Memory B cell (primary cell): ENCODE measurements around the gene BRINP3.

ENCODE experiments used
- ATAC-seq: fragments of 150-1000 bp; cut with Tn5 transposase; 2 replicates; pipeline ENCODE4 v1.10.0; 2021; ENCODE audit warnings: low read depth, mild to moderate bottlenecking, moderate library complexity
- DNase-seq, 2 donors: peaks; one replicate each; pipeline ENCODE4 v3.0.0; 2022; ENCODE audit warnings: low spot score in 2 of 2
- H3K27ac Mint-ChIP-seq: one replicate; pipeline ENCODE4 v1.8.0; 2022; ENCODE audit warnings: mild to moderate bottlenecking, moderate library complexity, mixed read lengths
- H3K27me3 Mint-ChIP-seq: one replicate; pipeline ENCODE4 v1.8.0; 2022; ENCODE audit warnings: mixed read lengths
- H3K36me3 Mint-ChIP-seq: one replicate; pipeline ENCODE4 v1.8.0; 2022; ENCODE audit warnings: mild to moderate bottlenecking, mixed read lengths
- H3K4me1 Mint-ChIP-seq: one replicate; pipeline ENCODE4 v1.8.0; 2022; ENCODE audit warnings: mixed read lengths
- H3K4me3 Mint-ChIP-seq: one replicate; pipeline ENCODE4 v1.8.0; 2022; ENCODE audit warnings: mild to moderate bottlenecking, moderate library complexity, mixed read lengths
- H3K9me3 Mint-ChIP-seq: one replicate; pipeline ENCODE4 v1.8.0; 2022; ENCODE audit warnings: mixed read lengths

BRINP3 gene

DNA sequence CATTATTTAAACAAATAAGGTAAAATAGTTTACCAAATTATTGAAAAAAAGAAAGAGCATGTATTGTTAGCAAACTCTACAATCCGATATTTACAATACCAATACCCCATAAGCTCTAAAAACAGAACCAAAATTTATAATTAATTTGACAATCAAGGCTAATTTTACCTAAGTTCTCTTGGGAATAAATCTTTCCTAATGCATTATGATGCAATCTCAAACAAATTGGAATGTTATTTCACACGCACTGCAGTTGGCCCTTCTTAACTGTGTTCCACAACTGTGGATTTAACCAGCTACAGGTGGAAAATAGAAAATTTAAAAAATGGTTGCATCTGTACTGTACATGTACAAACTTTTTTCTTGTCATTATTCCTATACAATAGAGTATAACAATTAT is 300.1 kb downstream of the BRINP3 start:
- no peaks in the 10 kb centered on the region for H3K4me1 Mint-ChIP-seq
- H3K9me3 Mint-ChIP-seq = peaks cover 2% of the 10 kb centered on the region
- DNase-seq = no peak
- no peak overlapping the region for H3K27ac Mint-ChIP-seq
- H3K4me3 Mint-ChIP-seq = no peak overlapping the region
- H3K36me3 Mint-ChIP-seq = no peaks in the 10 kb centered on the region
- H3K27me3 Mint-ChIP-seq = no peaks in the 10 kb centered on the region
- no peak for ATAC-seq

- no peak overlapping the region for H3K27ac Mint-ChIP-seq
- peaks cover 2% of the 10 kb centered on the region for H3K9me3 Mint-ChIP-seq
- no peak for DNase-seq
- no peaks in the 10 kb centered on the region for H3K27me3 Mint-ChIP-seq
- ATAC-seq = no peak
- no peak overlapping the region for H3K4me3 Mint-ChIP-seq
- no peaks in the 10 kb centered on the region for H3K36me3 Mint-ChIP-seq
- no peaks in the 10 kb centered on the region for H3K4me1 Mint-ChIP-seq
These were observed 300.9 kb downstream of the BRINP3 start for GRCh38 chr1:190176776-190177175.

GRCh38 chr1:190175320-190175719 is 302.3 kb downstream of the BRINP3 start:
- Mint-ChIP-seq H3K27me3 (no peaks in the 10 kb centered on the region), H3K27ac (no peak overlapping the region), H3K36me3 (no peaks in the 10 kb centered on the region), H3K4me1 (no peaks in the 10 kb centered on the region), H3K4me3 (no peak overlapping the region), H3K9me3 (peaks cover 2% of the 10 kb centered on the region)
- DNase-seq = no peak
- no peak for ATAC-seq

DNA sequence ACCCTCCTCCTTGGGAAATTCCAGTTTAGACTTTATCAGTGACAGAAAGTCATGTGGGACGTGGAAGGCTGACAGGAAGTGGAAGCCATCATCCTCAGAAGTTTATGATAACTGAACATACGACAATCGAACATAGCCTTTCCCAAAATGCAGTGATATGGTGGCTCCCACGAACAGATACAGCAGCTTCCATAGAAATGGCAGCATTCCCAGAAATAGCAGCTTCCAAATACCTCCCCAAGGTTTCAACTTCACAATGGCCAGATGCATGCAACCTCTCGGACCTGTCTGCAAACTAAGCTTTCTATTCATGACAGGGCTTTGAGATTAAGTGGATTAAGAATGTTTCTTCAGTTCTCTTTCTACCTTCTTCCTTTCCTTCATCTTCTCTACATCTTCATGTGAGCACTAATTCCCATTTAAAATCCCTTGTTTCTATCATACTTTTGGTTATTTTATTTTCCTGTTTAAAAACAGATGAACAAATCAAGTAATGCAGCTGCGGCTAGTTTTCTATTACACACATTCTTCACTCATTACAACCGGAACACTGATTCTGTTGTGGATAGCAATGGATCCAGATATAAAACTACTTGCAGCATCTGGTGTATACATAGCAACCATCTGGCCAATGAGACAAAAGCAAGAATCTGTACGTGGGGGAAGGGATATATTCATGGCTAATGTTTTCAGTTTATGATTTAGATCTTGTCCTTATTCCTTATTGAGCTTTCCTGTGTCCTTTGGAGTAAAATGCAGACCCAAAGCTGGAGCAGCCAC is 304.8 kb downstream of the BRINP3 start:
- Mint-ChIP-seq H3K36me3 (no peaks in the 10 kb centered on the region), H3K27me3 (no peaks in the 10 kb centered on the region), H3K4me1 (no peaks in the 10 kb centered on the region), H3K9me3 (no peaks in the 10 kb centered on the region), H3K4me3 (no peak overlapping the region), H3K27ac (no peak overlapping the region)
- no peak for DNase-seq
- ATAC-seq = no peak

- no peak for DNase-seq
- no peaks in the 10 kb centered on the region for H3K9me3 Mint-ChIP-seq
- H3K27me3 Mint-ChIP-seq = no peaks in the 10 kb centered on the region
- no peak overlapping the region for H3K27ac Mint-ChIP-seq
- no peaks in the 10 kb centered on the region for H3K4me1 Mint-ChIP-seq
- no peak overlapping the region for H3K4me3 Mint-ChIP-seq
- H3K36me3 Mint-ChIP-seq = no peaks in the 10 kb centered on the region
- no peak for ATAC-seq
These were observed 307.3 kb downstream of the BRINP3 start for GRCh38 chr1:190170321-190170720.

DNA sequence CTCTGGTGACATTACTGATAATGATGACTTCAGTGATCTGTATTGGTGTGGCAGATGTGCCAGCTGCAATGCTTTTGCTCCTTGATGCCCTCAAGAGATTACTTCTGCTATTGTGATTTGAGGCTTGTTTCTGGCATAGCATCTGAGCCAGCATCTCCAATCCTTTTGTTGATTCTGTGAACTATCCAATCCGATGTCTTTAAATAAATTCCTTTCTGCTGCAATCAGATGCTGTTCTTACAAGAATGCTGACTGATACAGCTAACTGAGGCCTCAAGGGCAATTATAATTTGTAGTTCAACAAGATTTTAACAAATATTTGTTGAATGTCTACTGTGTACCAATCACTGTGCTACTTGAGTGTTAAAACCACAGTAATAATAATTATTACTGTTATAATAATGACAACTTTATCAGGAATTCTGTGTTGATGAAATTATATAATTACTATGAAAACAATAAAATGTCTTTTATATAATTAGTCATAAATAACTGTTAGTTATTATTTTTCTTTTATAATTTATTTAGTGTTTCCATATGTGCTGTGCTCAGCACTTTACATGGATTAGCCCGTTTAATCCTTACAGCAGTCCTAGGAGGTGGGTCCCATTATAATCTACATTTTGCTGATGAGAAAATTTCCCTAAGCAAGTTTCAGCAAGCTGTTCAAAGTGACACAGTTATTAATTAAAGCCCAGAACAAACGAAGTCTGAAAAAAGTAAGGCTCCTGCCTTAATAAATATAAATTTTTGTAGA is 308.2 kb downstream of the BRINP3 start:
- Mint-ChIP-seq H3K36me3 (no peaks in the 10 kb centered on the region), H3K4me3 (no peak overlapping the region), H3K27ac (no peak overlapping the region), H3K9me3 (no peaks in the 10 kb centered on the region), H3K4me1 (no peaks in the 10 kb centered on the region), H3K27me3 (no peaks in the 10 kb centered on the region)
- DNase-seq (no peak), ATAC-seq (no peak)

DNA sequence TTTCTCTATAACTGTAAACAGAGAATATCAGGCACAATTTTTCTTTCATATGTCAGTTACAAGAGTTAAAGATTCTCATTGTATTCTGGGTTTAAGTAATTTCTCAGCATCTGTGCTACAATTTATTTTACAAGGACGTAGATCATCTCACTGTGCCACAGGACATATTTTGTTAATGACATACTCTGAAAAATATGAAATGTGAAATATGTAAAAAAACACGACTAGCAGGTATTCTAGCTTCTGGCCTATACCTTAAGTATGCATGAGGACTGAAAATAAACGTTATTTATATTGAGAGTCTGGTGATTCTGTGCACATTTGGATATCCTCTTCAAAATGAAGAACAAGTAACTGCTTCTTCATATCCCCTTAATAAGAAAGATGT is 308.8 kb downstream of the BRINP3 start:
- H3K27ac Mint-ChIP-seq = no peak overlapping the region
- DNase-seq = no peak
- H3K36me3 Mint-ChIP-seq = no peaks in the 10 kb centered on the region
- no peak for ATAC-seq
- H3K27me3 Mint-ChIP-seq = no peaks in the 10 kb centered on the region
- no peak overlapping the region for H3K4me3 Mint-ChIP-seq
- no peaks in the 10 kb centered on the region for H3K4me1 Mint-ChIP-seq
- no peaks in the 10 kb centered on the region for H3K9me3 Mint-ChIP-seq

- DNase-seq = no peak
- H3K36me3 Mint-ChIP-seq = no peaks in the 10 kb centered on the region
- H3K27me3 Mint-ChIP-seq = no peaks in the 10 kb centered on the region
- H3K27ac Mint-ChIP-seq = no peak overlapping the region
- no peak for ATAC-seq
- no peak overlapping the region for H3K4me3 Mint-ChIP-seq
- no peaks in the 10 kb centered on the region for H3K4me1 Mint-ChIP-seq
- no peaks in the 10 kb centered on the region for H3K9me3 Mint-ChIP-seq
These were observed 309.4 kb downstream of the BRINP3 start for GRCh38 chr1:190168116-190168892.

- no peak for ATAC-seq
- no peak overlapping the region for H3K27ac Mint-ChIP-seq
- no peaks in the 10 kb centered on the region for H3K27me3 Mint-ChIP-seq
- H3K4me1 Mint-ChIP-seq = no peaks in the 10 kb centered on the region
- DNase-seq = no peak
- H3K36me3 Mint-ChIP-seq = no peaks in the 10 kb centered on the region
- no peak overlapping the region for H3K4me3 Mint-ChIP-seq
- peaks cover 3% of the 10 kb centered on the region for H3K9me3 Mint-ChIP-seq
These were observed 318.5 kb downstream of the BRINP3 start for GRCh38 chr1:190159146-190159545.

DNA sequence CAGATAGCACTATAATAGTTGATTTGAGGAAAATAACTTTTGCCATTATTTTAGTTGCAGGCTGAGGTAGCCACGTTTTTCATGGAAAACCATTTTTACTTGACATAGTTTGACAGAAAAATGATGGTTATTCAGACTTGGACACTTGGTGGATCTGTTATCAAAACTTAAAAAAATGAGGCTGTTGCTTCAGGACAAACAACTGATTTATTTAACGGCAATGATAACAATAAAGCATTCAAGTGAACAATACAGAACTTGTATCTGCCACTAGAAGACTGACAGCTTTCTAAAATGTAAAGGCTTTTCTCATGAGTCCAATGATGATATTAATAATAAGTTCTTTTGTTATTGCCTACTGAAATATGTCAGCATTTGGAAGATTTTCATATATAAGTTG is 322.9 kb downstream of the BRINP3 start:
- no peak for ATAC-seq
- no peak for DNase-seq
- Mint-ChIP-seq H3K4me3 (no peak overlapping the region), H3K27me3 (no peaks in the 10 kb centered on the region), H3K4me1 (no peaks in the 10 kb centered on the region), H3K36me3 (no peaks in the 10 kb centered on the region), H3K9me3 (peaks cover 4% of the 10 kb centered on the region), H3K27ac (no peak overlapping the region)

DNA sequence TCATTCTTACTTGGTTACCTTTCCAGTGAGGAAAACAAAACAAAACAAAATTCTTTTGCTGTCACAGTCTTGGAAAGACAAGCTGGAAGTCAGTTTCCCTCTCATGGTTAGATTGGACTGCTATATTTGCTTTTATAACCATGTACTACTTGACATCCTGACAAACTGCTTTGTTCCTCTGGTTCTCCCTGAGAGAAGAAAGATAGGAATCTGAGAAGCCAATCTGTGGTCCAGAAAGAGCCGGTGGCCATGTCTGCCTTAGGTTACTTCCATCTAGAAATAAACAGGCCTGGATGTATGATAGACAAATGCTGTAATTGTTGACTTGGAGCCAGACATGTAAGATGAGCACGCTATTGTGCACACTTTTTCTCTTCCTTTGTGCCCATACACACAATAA is 330.0 kb downstream of the BRINP3 start:
- Mint-ChIP-seq H3K4me1 (no peaks in the 10 kb centered on the region), H3K4me3 (no peak overlapping the region), H3K36me3 (no peaks in the 10 kb centered on the region), H3K9me3 (peaks cover 1% of the 10 kb centered on the region), H3K27ac (no peak overlapping the region), H3K27me3 (no peaks in the 10 kb centered on the region)
- no peak for DNase-seq
- ATAC-seq = no peak

DNA sequence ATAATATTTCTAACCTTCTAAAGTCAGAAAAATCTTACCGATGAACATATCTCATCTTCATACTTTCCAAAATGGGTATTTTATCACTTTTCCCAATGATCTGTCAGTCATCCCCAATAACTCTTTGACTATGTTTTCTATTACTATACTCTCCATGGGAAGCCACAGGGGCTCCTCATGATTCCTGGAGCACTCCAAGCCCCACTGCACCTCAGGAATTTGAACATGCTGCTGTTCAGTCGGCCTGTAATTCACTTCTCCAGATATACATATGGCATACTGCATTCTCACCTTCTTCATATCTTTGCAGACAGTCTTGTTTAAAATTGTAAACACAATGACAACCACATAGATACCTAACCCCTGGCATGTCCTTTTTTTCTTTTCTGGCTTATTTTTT is 333.0 kb downstream of the BRINP3 start:
- no peaks in the 10 kb centered on the region for H3K9me3 Mint-ChIP-seq
- H3K27ac Mint-ChIP-seq = no peak overlapping the region
- no peaks in the 10 kb centered on the region for H3K27me3 Mint-ChIP-seq
- H3K36me3 Mint-ChIP-seq = no peaks in the 10 kb centered on the region
- H3K4me3 Mint-ChIP-seq = no peak overlapping the region
- ATAC-seq (no peak), DNase-seq (no peak)
- H3K4me1 Mint-ChIP-seq = no peaks in the 10 kb centered on the region

- ATAC-seq (no peak), DNase-seq (no peak)
- Mint-ChIP-seq H3K9me3 (peaks cover 3% of the 10 kb centered on the region), H3K27ac (no peak overlapping the region), H3K4me3 (no peak overlapping the region), H3K4me1 (no peaks in the 10 kb centered on the region), H3K36me3 (no peaks in the 10 kb centered on the region), H3K27me3 (no peaks in the 10 kb centered on the region)
These were observed 337.0 kb downstream of the BRINP3 start for GRCh38 chr1:190140644-190141043.

DNA sequence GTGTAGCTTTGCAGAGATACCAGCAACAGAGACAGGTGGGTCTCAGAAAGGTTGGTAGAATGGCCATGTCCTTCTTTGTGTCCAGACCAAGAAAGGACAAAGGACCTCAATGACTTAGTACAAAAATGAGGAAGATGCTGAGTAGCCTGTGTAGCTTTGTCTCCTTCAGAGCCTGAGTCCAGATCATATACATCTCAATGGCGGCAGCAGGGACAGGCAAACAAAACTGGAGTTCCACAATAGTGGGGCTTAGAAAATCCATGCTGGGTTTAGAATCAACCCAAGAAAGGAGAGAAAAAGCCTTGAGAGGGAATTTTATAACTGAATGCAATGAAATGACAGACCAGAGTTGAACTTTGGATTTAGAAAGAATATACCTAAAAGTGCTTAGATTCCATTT is 339.0 kb downstream of the BRINP3 start:
- Mint-ChIP-seq H3K4me1 (no peaks in the 10 kb centered on the region), H3K36me3 (no peaks in the 10 kb centered on the region), H3K9me3 (peaks cover 3% of the 10 kb centered on the region), H3K27ac (no peak overlapping the region), H3K27me3 (no peaks in the 10 kb centered on the region), H3K4me3 (no peak overlapping the region)
- ATAC-seq = no peak
- DNase-seq = no peak
